Lower lobe of right lung (tissue), 2 donors: ENCODE measurements around the gene RGS17. TPM values are rescaled to one million over a fixed set of nuclear protein-coding genes. Genes with fewer than 3 reads are reported as not detected.

Experiments used
- ATAC-seq, 2 donors: fragments of 200-7000 bp; cut with Tn5 transposase; one replicate each; pipeline ENCODE4 v1.9.1; 2020 to 2022; ENCODE audit warnings: mild to moderate bottlenecking in 2 of 2, moderate library complexity in 2 of 2
- DNase-seq: peaks from one replicate; pipeline ENCODE4 v3.0.0-alpha.2; 2020
- H3K27ac ChIP-seq: fragments of 200-600 bp; one replicate; pipeline ENCODE4 v1.8.0; 2022
- H3K27me3 ChIP-seq: fragments of 200-600 bp; one replicate; pipeline ENCODE4 v1.8.0; 2022; ENCODE audit warnings: low read depth
- H3K36me3 ChIP-seq: fragments of 200-600 bp; one replicate; pipeline ENCODE4 v1.8.0; 2022; ENCODE audit warnings: mild to moderate bottlenecking
- H3K4me1 ChIP-seq: fragments of 200-600 bp; one replicate; pipeline ENCODE4 v1.8.0; 2022
- H3K4me3 ChIP-seq: fragments of 200-600 bp; one replicate; pipeline ENCODE4 v1.8.0; 2022; ENCODE audit warnings: mild to moderate bottlenecking
- H3K9me3 ChIP-seq: fragments of 200-600 bp; one replicate; pipeline ENCODE4 v1.8.0; 2022
- intact Hi-C: fragments of 100-400 bp; cut with DNase I; formaldehyde crosslinking; loops from one replicate; pipeline ENCODE4 v1.11.0; 2022
- total RNA-seq: library from RNA; stranded (reverse); fragmentation: NEBNext Ultra II Directional; extraction: Animal tissue kit (Norgen Biotek cat#: 25700); gene quantifications from one replicate; pipeline ENCODE4 v1.2.1, GENCODE V29; 2021
- TF ChIP-seq, protein P1 (sequence below): fragments of 200-600 bp; IDR thresholded peaks from one replicate; pipeline ENCODE4 v1.8.0; 2022; ENCODE audit warnings: antibody characterized with exemption, mild to moderate bottlenecking
- donor health status: DM: no; HTN: yes; CAD: no; lungs with severe emphysema.

RGS17 gene
- total RNA-seq, 1 donor from 2014 or later, result 0.59 TPM

GRCh38 chr6:153162646-153163045 lies 31.6 kb upstream of the RGS17 start:
- H3K36me3 ChIP-seq, result no peaks in the 10 kb centered on the region
- TF ChIP-seq, protein P1, sequence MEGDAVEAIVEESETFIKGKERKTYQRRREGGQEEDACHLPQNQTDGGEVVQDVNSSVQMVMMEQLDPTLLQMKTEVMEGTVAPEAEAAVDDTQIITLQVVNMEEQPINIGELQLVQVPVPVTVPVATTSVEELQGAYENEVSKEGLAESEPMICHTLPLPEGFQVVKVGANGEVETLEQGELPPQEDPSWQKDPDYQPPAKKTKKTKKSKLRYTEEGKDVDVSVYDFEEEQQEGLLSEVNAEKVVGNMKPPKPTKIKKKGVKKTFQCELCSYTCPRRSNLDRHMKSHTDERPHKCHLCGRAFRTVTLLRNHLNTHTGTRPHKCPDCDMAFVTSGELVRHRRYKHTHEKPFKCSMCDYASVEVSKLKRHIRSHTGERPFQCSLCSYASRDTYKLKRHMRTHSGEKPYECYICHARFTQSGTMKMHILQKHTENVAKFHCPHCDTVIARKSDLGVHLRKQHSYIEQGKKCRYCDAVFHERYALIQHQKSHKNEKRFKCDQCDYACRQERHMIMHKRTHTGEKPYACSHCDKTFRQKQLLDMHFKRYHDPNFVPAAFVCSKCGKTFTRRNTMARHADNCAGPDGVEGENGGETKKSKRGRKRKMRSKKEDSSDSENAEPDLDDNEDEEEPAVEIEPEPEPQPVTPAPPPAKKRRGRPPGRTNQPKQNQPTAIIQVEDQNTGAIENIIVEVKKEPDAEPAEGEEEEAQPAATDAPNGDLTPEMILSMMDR, result no peak
- DNase-seq (no peak), ATAC-seq (no peak)
- no peaks in the 10 kb centered on the region for H3K27me3 ChIP-seq
- H3K27ac ChIP-seq, result no peak overlapping the region
- no peak overlapping the region for H3K4me3 ChIP-seq
- H3K9me3 ChIP-seq, result no peaks in the 10 kb centered on the region
- intact Hi-C loops, result no loop called here
- no peaks in the 10 kb centered on the region for H3K4me1 ChIP-seq

- no peaks in the 10 kb centered on the region for H3K9me3 ChIP-seq
- TF ChIP-seq, protein P1, result no peak
- H3K4me1 ChIP-seq, result no peaks in the 10 kb centered on the region
- DNase-seq (no peak), ATAC-seq (no peak)
- no peak overlapping the region for H3K4me3 ChIP-seq
- no peaks in the 10 kb centered on the region for H3K27me3 ChIP-seq
- intact Hi-C loops, result no loop called here
- no peak overlapping the region for H3K27ac ChIP-seq
- no peaks in the 10 kb centered on the region for H3K36me3 ChIP-seq
These were observed 31.1 kb upstream of the RGS17 start for GRCh38 chr6:153162172-153162571.

DNA sequence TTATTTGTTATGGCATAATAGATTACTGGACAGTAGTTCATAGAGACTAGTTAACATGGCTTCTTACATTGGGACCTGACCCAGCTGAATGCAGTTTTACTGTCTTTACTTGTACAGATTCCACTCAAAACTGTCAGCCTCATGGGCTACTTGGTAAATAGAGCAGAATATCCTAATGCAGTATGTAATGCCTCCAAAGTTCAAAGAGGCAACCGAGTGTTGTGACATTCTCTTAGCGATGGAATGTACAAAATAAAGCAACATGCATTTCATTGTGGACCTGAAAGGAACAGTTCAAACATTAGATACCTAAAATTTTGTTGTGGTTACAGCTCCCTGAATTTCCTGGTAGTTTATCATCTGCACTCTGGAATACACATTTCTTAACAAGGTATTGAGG lies 29.1 kb upstream of the RGS17 start:
- H3K27me3 ChIP-seq, result no peaks in the 10 kb centered on the region
- intact Hi-C loops, result no loop called here
- no peaks in the 10 kb centered on the region for H3K36me3 ChIP-seq
- H3K9me3 ChIP-seq, result no peaks in the 10 kb centered on the region
- TF ChIP-seq, protein P1, result no peak
- no peak for ATAC-seq
- no peak overlapping the region for H3K27ac ChIP-seq
- H3K4me1 ChIP-seq, result no peaks in the 10 kb centered on the region
- no peak overlapping the region for H3K4me3 ChIP-seq
- no peak for DNase-seq

GRCh38 chr6:153150752-153151440 lies 19.8 kb upstream of the RGS17 start:
- no peaks in the 10 kb centered on the region for H3K36me3 ChIP-seq
- H3K4me3 ChIP-seq, result no peak overlapping the region
- H3K9me3 ChIP-seq, result no peaks in the 10 kb centered on the region
- TF ChIP-seq, protein P1, result no peak
- no peaks in the 10 kb centered on the region for H3K4me1 ChIP-seq
- ATAC-seq (no peak), DNase-seq (no peak)
- no peak overlapping the region for H3K27ac ChIP-seq
- H3K27me3 ChIP-seq, result no peaks in the 10 kb centered on the region
- intact Hi-C loops, result no loop called here

GRCh38 chr6:153150371-153150751 lies 19.3 kb upstream of the RGS17 start:
- TF ChIP-seq, protein P1, result no peak
- H3K36me3 ChIP-seq, result no peaks in the 10 kb centered on the region
- no peak overlapping the region for H3K27ac ChIP-seq
- DNase-seq (no peak), ATAC-seq (peak in 1 of 2 donors; percentile 27)
- no peak overlapping the region for H3K4me3 ChIP-seq
- H3K9me3 ChIP-seq, result no peaks in the 10 kb centered on the region
- H3K4me1 ChIP-seq, result no peaks in the 10 kb centered on the region
- intact Hi-C loops, result no loop called here
- H3K27me3 ChIP-seq, result no peaks in the 10 kb centered on the region
